ACC112 (cell line): Measurements from ENCODE around the gene MYO18A.

Experiments used
- H2AFZ ChIP-seq: fragments of 200-600 bp; sonication (generic); one replicate; pipeline ENCODE4 v1.6.0; 2017; ENCODE audit warnings: antibody characterized with exemption, low read length; ENCODE audit not compliant: unreplicated experiment
- H3K27ac ChIP-seq: fragments of 200-600 bp; sonication (generic); 2 replicates; pipeline ENCODE4 v1.5.1; 2014; ENCODE audit warnings: low read depth, mild to moderate bottlenecking, antibody characterized with exemption, low read length, moderate library complexity
- H3K27me3 ChIP-seq: fragments of 200-600 bp; sonication (generic); 2 replicates; pipeline ENCODE4 v1.6.1; 2014; ENCODE audit warnings: mild to moderate bottlenecking, antibody characterized with exemption, low read length, moderate library complexity, mixed read lengths; ENCODE audit not compliant: insufficient read depth
- H3K36me3 ChIP-seq: fragments of 200-600 bp; sonication (generic); 2 replicates; pipeline ENCODE4 v1.6.1; 2016; ENCODE audit warnings: mild to moderate bottlenecking, antibody characterized with exemption, low read length, moderate library complexity, mixed read lengths; ENCODE audit not compliant: insufficient read depth
- H3K4me1 ChIP-seq: fragments of 200-600 bp; sonication (generic); one replicate; pipeline ENCODE4 v1.6.1; 2016; ENCODE audit warnings: low read length, mixed read lengths; ENCODE audit not compliant: insufficient read depth, unreplicated experiment, control insufficient read depth
- H3K4me3 ChIP-seq: fragments of 200-600 bp; sonication (generic); 2 replicates; pipeline ENCODE4 v1.5.1; 2014; ENCODE audit warnings: mild to moderate bottlenecking, low read depth, low read length
- H3K79me2 ChIP-seq: fragments of 200-600 bp; sonication (generic); one replicate; pipeline ENCODE4 v1.6.0; 2016; ENCODE audit warnings: low read length; ENCODE audit not compliant: control insufficient read depth, unreplicated experiment, insufficient read depth

Gene MYO18A

GRCh38 chr17:29086628-29087332, 93.4 kb downstream of the MYO18A start:
- H3K4me1 ChIP-seq, result no peaks in the 10 kb centered on the region
- H3K27me3 ChIP-seq, result no peaks in the 10 kb centered on the region
- no peaks in the 10 kb centered on the region for H3K79me2 ChIP-seq
- no peak overlapping the region for H2AFZ ChIP-seq
- no peak overlapping the region for H3K4me3 ChIP-seq
- no peak overlapping the region for H3K27ac ChIP-seq
- H3K36me3 ChIP-seq, result no peaks in the 10 kb centered on the region; the same call in 1 of the 2 replicates

GRCh38 chr17:29085223-29085622, 95.0 kb downstream of the MYO18A start:
- H3K4me3 ChIP-seq, result no peak overlapping the region
- no peaks in the 10 kb centered on the region for H3K27me3 ChIP-seq
- no peaks in the 10 kb centered on the region; the same call in 1 of the 2 replicates for H3K36me3 ChIP-seq
- H3K79me2 ChIP-seq, result no peaks in the 10 kb centered on the region
- H2AFZ ChIP-seq, result no peak overlapping the region
- no peak overlapping the region for H3K27ac ChIP-seq
- H3K4me1 ChIP-seq, result no peaks in the 10 kb centered on the region

GRCh38 chr17:29084541-29085146, 95.6 kb downstream of the MYO18A start:
- Histone ChIP-seq H3K79me2 (no peaks in the 10 kb centered on the region), H3K27ac (no peak overlapping the region), H3K36me3 (no peaks in the 10 kb centered on the region; the same call in 1 of the 2 replicates), H3K27me3 (no peaks in the 10 kb centered on the region), H3K4me1 (no peaks in the 10 kb centered on the region), H3K4me3 (no peak overlapping the region), H2AFZ (no peak overlapping the region)

GRCh38 chr17:29080965-29081364, 99.2 kb downstream of the MYO18A start:
- H3K4me1 ChIP-seq, result peaks cover 13% of the 10 kb centered on the region
- no peaks in the 10 kb centered on the region for H3K27me3 ChIP-seq
- H3K36me3 ChIP-seq, result no peaks in the 10 kb centered on the region; the same call in 1 of the 2 replicates

GRCh38 chr17:29080323-29080722, 99.9 kb downstream of the MYO18A start:
- no peak overlapping the region for H3K27ac ChIP-seq
- no peaks in the 10 kb centered on the region for H3K79me2 ChIP-seq
- H3K27me3 ChIP-seq, result no peaks in the 10 kb centered on the region
- H2AFZ ChIP-seq, result no peak overlapping the region
- H3K4me3 ChIP-seq, result no peak overlapping the region
- H3K36me3 ChIP-seq, result no peaks in the 10 kb centered on the region; the same call in 1 of the 2 replicates
- H3K4me1 ChIP-seq, result peaks cover 13% of the 10 kb centered on the region

More at GRCh38 chr17:29080965-29081364, 99.2 kb downstream of the MYO18A start:
- Histone ChIP-seq H2AFZ (no peak overlapping the region), H3K79me2 (no peaks in the 10 kb centered on the region), H3K27ac (no peak overlapping the region), H3K4me3 (no peak overlapping the region)

- no peak overlapping the region for H3K27ac ChIP-seq
- no peaks in the 10 kb centered on the region for H3K79me2 ChIP-seq
- no peak overlapping the region for H3K4me3 ChIP-seq
- no peak overlapping the region for H2AFZ ChIP-seq
- H3K36me3 ChIP-seq, result no peaks in the 10 kb centered on the region; the same call in 1 of the 2 replicates
- peaks cover 13% of the 10 kb centered on the region for H3K4me1 ChIP-seq
- no peaks in the 10 kb centered on the region for H3K27me3 ChIP-seq
Observed at GRCh38 chr17:29079887-29080286, 100.3 kb downstream of the MYO18A start.

- H2AFZ ChIP-seq, result no peak overlapping the region
- no peak overlapping the region for H3K27ac ChIP-seq
- H3K36me3 ChIP-seq, result no peaks in the 10 kb centered on the region; the same call in 1 of the 2 replicates
- H3K27me3 ChIP-seq, result no peaks in the 10 kb centered on the region
- H3K4me3 ChIP-seq, result no peak overlapping the region
- peaks cover 13% of the 10 kb centered on the region for H3K4me1 ChIP-seq
- H3K79me2 ChIP-seq, result no peaks in the 10 kb centered on the region
Observed at GRCh38 chr17:29079433-29079832, 100.8 kb downstream of the MYO18A start.

GRCh38 chr17:29078183-29079045, 101.8 kb downstream of the MYO18A start:
- Histone ChIP-seq H3K4me1 (peaks cover 13% of the 10 kb centered on the region), H3K27ac (no peak overlapping the region), H3K27me3 (peaks cover under 1% of the 10 kb centered on the region; the same call in 1 of the 2 replicates), H3K79me2 (no peaks in the 10 kb centered on the region), H3K36me3 (no peaks in the 10 kb centered on the region; the same call in 1 of the 2 replicates), H3K4me3 (no peak overlapping the region), H2AFZ (no peak overlapping the region)

GRCh38 chr17:29077320-29077719, 102.9 kb downstream of the MYO18A start:
- Histone ChIP-seq H2AFZ (no peak overlapping the region), H3K4me3 (no peak overlapping the region), H3K27ac (no peak overlapping the region), H3K79me2 (no peaks in the 10 kb centered on the region), H3K27me3 (peaks cover 10% of the 10 kb centered on the region; the same call in 1 of the 2 replicates), H3K36me3 (no peaks in the 10 kb centered on the region; the same call in 1 of the 2 replicates), H3K4me1 (peaks cover 13% of the 10 kb centered on the region)

- Histone ChIP-seq H3K27me3 (peaks cover 10% of the 10 kb centered on the region; the same call in 1 of the 2 replicates), H3K4me3 (no peak overlapping the region), H3K36me3 (no peaks in the 10 kb centered on the region), H3K79me2 (no peaks in the 10 kb centered on the region), H3K27ac (no peak overlapping the region), H2AFZ (no peak overlapping the region), H3K4me1 (peaks cover 13% of the 10 kb centered on the region)
Observed at GRCh38 chr17:29076722-29077121, 103.5 kb downstream of the MYO18A start.
